ENCODE measurements around the gene CNGB1.
"Not testable (repeated sequence)": the region's sequence is repeated elsewhere in the genome, so short reads cannot be mapped to it uniquely, and the experiment has no call there.

Gene CNGB1

GRCh38 chr16:57883480-57883879 is 87.4 kb downstream of the CNGB1 start:
- no peak for DNase-seq

- no peak for DNase-seq
These were observed 88.1 kb downstream of the CNGB1 start for GRCh38 chr16:57882792-57883191.

DNA sequence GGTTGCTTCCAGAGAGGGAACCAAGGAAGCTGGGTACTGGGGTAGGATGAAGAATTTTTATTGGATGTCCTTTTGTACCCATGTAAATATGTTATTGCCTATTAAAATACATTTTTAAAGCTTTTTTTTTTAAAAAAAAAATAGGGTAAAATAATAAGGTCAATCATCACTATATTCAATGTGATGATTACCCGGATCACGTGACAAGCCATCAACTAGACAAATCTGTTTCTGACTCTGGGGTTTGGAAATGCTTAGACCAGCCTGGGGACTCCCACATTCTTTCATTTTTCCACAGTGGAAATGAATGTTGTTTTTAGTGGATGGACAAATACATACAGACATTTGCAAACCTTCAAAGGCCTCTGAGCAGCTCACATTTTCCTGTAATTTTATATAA is 88.7 kb downstream of the CNGB1 start:
- DNase-seq = no peak

GRCh38 chr16:57878586-57878985 is 92.3 kb downstream of the CNGB1 start:
- DNase-seq = no peak

DNA sequence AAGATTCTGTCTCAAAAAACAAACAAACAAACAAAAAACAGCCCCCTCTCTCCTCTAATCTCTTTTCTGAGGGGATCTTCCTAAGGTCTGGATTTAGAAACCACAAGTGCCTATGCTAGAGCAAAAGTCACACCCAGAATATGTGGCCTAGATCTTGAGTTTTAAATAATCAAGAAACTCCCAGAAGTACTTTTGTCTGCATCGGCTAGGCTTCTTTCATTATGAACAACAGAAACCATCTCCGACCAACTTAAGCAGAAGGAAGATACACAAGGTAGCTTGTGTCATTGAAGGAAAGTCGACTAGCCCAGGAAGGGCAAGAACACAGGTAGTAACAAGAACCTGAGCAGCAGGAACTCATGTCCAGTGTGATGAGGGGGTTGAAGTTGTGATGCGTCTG is 94.7 kb downstream of the CNGB1 start:
- no peak for DNase-seq

DNA sequence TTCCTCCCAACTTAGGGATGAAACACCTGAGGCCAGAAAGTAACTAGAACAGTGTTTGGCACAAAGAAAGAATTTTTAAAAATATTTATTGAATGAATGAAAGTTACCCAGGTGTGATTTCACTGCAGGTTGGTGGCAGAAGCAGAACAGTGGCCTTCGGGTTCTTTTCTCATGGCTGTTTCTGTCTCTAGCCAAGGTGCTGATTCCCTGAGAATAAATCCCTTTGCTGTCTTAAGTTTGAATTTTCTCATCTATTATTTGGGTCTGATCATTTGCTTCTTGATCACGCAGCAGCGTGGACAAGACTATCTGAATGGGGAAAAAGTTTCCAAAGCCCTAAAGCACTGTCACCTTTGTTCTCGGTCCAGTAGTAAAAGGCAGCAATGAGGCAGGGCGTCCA is 95.6 kb downstream of the CNGB1 start:
- no peak for DNase-seq

- DNase-seq = peak; percentile 14
These were observed 97.7 kb downstream of the CNGB1 start for GRCh38 chr16:57873218-57873617.

GRCh38 chr16:57872764-57873163 is 98.2 kb downstream of the CNGB1 start:
- not testable (repeated sequence) for DNase-seq

GRCh38 chr16:57871456-57871855 is 99.5 kb downstream of the CNGB1 start:
- DNase-seq = no peak

- DNase-seq = no peak
These were observed 100.0 kb downstream of the CNGB1 start for GRCh38 chr16:57870753-57871454.

GRCh38 chr16:57868913-57869520 is 101.9 kb downstream of the CNGB1 start:
- DNase-seq = no peak

- no peak for DNase-seq
These were observed 103.8 kb downstream of the CNGB1 start for GRCh38 chr16:57867000-57867561.

DNA sequence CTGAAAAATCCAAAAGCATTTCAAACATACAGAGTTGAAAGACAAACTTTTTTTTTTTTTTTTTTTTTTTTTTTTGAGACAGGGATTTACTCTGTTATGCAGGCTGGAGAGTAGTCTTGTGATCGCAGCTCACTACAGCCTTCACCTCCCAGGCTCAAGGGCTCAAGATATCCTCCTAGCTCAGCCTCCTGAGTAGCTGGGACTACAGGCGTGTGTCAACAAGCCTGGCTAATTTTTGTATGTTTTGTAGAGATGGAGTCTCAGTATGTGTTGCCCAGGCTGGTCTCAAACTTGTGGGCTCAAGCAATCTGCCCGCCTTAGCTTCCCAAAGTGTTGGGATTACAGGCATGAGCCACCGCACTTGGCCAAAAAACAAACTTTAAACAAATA is 104.4 kb downstream of the CNGB1 start:
- DNase-seq = no peak

DNA sequence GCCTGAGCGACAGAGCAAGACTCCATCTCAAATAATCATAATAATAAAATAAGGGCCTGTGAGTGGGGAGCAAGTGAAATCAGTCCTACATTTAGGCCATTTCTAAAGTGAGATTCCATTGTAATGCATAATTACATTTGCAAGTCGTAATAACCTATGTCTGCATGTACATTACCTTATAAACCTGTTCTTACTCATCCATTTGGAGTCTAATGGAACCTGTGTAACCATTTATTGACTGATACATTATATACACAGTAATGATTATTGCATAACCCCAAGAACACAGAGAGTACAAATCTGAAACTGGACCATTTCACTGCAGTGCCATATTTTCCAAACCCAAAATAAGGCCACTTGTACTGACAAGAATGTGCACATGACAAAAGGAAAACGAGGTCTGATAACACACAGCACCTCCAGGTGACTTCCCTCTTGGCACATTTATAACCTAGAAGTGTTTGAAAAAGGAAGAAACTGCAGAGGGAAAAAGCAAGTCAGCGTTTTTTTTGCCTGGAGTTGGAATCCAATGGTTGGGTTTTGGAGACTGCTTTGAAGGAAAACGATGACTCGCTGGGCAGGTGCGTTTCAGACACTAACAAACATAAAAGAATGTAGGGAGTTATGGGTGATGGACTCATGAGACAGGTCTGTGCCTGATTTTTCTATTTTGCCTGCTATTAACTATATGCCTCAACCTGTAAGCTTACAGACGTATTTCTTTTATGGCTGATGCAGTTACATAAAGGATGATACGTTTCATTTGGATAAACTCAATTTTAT is 105.0 kb downstream of the CNGB1 start:
- DNase-seq = no peak

- DNase-seq = peak; percentile 19
These were observed 107.3 kb downstream of the CNGB1 start for GRCh38 chr16:57863434-57864160.

DNA sequence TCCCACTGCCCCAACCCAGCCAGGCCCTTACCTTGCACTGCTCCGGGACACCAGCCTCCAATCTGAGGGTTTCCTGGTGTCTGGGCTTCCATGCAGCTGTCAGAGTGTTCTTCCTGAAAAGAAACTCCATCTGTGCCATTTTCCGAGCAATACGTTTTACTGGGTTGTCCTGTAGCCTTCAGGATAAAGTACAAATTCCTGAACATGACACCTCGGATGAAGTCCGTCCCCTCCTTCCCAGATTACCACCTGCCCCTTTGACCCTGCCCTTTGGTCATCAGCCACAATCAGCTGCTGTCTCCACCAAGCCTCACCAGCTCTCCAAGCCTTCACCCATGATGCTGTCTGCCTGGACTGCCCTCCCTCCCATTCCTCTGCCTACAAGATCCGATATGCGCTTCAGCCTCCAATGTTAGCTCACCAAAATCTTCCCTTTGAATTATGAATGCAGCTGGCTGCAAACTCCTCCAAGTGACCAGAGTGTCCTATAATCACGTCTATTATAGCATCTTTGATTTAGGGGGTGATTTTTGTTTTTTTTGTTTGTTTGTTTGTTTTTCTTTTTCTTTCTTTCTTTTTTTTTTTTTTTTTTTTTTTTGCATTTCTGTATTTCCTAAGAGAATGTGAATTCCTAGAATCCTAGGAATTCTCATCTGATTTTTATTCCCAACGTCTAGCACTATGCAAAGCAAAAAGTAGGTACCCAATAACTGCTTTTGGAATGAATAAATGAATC is 108.1 kb downstream of the CNGB1 start:
- DNase-seq = no peak

DNA sequence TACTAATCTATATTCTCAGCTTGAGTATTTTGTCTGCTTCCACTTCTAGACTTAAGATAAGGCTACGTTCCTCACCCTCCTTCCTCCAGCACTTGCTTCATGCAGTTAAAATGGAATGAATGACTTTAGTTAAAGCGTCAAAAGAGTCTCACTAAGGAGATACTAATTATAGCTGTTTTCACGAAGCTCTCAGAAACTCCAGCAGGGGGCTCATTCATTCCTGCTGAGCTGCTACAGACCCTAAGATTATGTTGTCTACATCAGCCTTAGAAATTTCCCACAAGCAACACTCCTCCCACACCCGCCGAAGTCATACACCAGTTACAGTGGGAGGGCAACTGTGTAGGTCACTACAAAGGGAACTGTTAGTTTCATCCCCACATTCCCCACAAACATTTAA is 111.6 kb downstream of the CNGB1 start:
- no peak for DNase-seq

DNA sequence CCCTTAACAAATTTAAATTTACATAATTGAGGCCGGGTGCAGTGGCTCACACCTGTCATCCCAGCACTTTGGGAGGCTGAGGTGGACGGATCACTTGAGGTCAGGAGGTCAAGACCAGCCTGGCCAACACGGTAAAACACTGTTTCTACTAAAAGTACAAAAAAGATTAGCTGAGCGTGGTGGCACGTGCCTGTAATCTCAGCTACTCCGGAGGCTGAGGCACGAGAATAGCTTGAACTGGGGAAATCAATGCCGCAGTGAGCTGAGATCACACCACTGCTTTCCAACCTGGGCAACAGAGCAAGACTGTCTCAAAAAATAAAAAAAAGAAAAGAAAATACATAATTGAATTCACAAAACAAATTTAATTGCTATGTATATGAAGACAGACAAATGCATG is 112.3 kb downstream of the CNGB1 start:
- DNase-seq = no peak

DNA sequence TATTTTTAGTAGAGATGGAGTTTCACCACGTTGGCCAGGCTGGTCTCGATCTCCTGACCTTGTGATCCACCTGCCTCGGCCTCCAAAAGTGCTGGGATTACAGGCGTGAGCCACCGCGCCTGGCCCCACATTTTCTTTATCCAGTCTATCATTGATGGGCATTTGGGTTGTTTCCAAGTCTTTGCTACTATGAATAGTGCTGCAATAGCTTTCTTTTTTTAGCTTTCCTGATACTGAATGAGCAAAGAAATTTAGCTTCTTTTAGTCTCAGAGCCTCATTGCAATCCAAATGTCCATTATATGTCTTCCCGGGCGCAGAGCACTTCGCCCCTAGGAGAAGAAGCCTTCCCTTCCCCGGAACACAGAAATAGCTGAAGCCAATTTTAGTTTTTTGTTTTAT is 112.9 kb downstream of the CNGB1 start:
- not testable (repeated sequence) for DNase-seq

GRCh38 chr16:57855188-57855587 is 115.7 kb downstream of the CNGB1 start:
- no peak for DNase-seq

DNA sequence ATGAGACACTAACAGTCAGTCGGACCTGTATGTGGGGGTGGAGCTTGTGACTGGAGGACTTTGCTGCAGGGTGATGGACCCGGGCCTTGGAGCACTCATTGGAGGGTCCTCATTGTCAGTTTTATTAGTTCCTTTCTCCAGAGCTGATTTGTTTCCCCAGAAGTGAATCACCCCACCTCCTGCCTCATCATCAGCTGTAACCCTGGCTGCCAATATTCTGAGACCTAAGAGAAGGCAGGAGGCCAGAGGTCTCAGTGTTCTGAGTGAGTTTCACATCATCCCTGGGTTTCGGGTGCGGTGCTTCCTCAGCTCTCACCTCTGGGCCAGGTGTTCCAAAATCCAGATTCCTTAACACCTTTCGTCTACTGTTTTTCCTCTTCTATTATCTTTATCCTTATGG is 118.7 kb downstream of the CNGB1 start:
- no peak for DNase-seq

GRCh38 chr16:57848181-57848580 is 122.7 kb downstream of the CNGB1 start:
- no peak for DNase-seq
